K562 (cell line): Measurements from ENCODE around the gene TMEM255A.

Experiments
- CTCF ChIP-seq, 3 experiments: IDR thresholded peaks in 2 of 3; conservative IDR thresholded peaks in 1 of 3; 2 replicates each; pipeline ENCODE4 v1.5.1; 2011 to 2012; ENCODE audit warnings: low read length in 3 of 3, mild to moderate bottlenecking in 3 of 3, control low read depth in 2 of 3, improper control_type of control experiment in 1 of 3, inconsistent platforms in 1 of 3, low read depth in 1 of 3, mixed read lengths in 1 of 3, moderate library complexity in 1 of 3; ENCODE audit not compliant: insufficient read depth in 2 of 3
- ZFP36 ChIP-seq: fragments of 150-350 bp; IDR thresholded peaks from 2 replicates; pipeline ENCODE4 v1.6.1; 2018; ENCODE audit warnings: low read length, low read depth; ENCODE audit not compliant: partially characterized antibody

- no peak for TF ChIP-seq CTCF (IDR thresholded peaks at IDR 0.05 in 2 of 3, conservative IDR thresholded peaks at IDR 0.05 in 1 of 3; ENCODE audit: insufficient read depth in 2 of 3, low read depth in 1 of 3, low read length in 3 of 3)
- TF ChIP-seq ZFP36 = no peak
Observed at GRCh38 chrX:120282697-120283096, 28.6 kb downstream of the TMEM255A start.
